GM18499 (cell line): ENCODE measurements around the gene ZNF45.
"Not testable (repeated sequence)": the region's sequence is repeated elsewhere in the genome, so short reads cannot be mapped to it uniquely, and the experiment has no call there.

Source experiments
- ATAC-seq: cut with Tn5 transposase; IDR thresholded peaks from one replicate; pipeline ENCODE4 v1.9.1; 2021; ENCODE audit warnings: moderate number of reproducible peaks; ENCODE audit not compliant: insufficient read depth, unreplicated experiment

ZNF45 gene

DNA sequence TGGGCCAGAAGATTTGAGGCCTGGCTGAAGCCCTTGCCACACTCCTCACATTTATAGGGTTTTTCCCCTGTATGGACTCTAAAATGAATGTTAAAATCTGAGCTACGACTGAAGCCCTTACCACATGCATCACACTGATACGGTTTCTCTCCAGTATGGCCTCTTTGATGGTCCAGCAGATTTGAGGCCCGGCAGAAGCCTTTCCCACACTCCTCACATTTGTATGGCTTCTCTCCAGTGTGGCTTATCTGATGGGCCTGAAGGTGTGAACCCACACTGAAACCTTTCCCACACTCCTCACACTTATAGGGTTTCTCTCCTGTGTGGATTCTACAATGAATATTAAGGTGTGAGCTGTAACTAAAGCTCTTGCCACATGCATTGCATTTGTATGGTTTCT lies 21.0 kb downstream of the ZNF45 start:
- ATAC-seq, result no peak

DNA sequence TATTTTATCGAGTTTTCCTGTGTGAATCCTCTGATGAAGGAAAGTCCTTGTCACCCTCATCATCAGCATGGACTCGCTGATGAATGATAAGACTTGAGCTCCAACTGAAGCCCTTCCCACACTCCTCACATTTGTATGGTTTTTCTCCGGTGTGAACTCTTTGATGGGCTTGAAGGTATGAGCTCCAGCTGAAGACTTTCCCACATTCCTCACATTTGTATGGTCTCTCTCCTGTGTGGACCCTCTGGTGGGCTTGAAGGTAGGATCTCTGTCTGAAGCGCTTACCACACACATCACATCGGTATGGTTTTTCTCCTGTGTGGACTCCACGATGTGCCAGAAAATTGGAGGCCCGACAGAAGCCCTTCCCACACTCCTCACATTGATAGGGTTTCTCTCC lies 21.7 kb downstream of the ZNF45 start:
- no peak for ATAC-seq

DNA sequence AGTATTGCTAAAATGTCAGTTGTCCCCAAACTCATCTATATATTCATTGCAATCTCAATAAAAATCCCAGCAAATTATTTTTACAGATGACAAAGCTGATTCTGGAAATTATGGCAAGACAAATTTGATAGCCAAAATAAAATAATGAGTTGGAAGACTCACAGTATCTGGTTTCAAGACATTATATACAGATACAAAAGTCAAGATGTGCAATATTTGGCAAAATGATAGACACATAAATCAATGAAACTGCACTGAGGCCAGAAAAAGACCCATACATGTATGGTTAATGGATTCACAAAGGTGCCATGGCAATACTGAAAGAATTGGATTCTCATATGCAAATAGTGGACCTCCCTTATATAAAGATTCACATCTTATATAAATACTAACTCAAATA lies 24.2 kb downstream of the ZNF45 start:
- ATAC-seq, result no peak

DNA sequence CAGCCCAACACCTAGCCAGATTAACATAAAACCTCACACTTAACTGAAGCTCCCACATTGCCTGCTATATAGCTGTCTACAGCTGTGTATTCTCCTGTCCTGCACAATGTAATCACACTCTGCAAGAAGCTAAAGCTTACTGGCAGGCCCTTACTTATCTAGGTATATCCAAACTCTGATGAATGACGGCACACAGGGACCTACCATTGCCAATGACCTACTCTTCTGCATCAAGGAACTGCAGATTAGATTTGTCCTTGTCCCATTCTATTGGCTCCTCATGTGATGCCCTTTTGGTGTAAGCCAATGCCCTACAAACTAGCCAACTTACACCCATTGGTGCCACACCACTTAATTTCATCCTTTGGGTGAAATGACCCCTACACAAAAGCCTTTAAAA lies 26.4 kb downstream of the ZNF45 start:
- ATAC-seq, result no peak

DNA sequence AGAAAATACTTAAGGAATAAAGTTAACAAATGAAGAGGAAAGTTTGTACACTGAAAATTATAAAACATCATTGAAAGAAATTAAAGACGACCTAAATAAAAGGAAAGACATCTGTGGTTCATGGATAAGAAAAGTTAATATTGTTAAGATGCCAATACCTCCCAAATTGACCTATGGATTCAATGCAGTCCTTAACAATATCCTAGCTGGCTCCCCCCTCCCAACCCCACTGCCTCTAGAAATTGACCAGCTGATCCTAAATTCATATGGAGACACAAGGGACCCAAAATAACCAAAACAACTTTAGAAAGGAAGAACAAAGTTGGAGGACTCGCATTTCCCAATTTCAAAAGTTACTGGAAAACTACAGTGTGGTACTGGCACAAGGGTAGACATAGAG lies 28.3 kb downstream of the ZNF45 start:
- no peak for ATAC-seq

DNA sequence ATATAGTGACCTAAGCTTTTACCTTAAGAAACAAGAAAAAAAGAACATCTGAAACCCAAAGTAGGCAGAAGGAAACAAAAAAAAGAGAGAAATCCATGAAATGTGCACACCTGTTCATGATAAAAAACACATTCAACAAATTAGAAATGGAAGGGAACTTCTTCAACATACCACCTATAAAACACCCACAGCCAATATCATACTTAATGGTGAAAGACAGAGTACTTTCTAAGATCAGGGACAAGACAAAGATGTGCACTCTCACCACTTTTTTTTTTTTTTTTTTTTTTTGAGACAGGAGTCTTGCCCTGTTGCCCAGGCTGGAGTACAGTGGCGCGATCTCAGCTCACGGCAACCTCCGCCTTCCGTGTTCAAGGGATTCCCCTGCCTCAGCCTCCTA lies 29.2 kb downstream of the ZNF45 start:
- ATAC-seq, result no peak

DNA sequence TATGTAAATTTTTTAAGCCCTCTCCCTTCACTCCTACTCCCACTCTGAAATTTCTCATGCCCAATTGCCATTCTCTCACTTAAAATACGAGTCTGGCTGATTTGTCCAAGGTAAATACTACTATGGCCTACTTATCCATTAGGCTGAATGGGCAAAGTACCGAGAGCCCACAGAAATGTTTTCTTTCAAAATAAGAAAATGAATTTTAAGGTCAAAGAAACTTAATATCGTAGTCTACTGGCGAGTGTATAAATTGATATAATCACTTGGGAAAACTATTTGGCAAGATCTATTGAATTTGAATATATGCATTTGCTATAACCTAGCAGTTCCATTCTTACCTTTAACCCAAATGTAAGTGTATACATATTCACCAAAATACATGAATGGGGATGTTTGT lies 32.7 kb downstream of the ZNF45 start:
- ATAC-seq, result no peak

DNA sequence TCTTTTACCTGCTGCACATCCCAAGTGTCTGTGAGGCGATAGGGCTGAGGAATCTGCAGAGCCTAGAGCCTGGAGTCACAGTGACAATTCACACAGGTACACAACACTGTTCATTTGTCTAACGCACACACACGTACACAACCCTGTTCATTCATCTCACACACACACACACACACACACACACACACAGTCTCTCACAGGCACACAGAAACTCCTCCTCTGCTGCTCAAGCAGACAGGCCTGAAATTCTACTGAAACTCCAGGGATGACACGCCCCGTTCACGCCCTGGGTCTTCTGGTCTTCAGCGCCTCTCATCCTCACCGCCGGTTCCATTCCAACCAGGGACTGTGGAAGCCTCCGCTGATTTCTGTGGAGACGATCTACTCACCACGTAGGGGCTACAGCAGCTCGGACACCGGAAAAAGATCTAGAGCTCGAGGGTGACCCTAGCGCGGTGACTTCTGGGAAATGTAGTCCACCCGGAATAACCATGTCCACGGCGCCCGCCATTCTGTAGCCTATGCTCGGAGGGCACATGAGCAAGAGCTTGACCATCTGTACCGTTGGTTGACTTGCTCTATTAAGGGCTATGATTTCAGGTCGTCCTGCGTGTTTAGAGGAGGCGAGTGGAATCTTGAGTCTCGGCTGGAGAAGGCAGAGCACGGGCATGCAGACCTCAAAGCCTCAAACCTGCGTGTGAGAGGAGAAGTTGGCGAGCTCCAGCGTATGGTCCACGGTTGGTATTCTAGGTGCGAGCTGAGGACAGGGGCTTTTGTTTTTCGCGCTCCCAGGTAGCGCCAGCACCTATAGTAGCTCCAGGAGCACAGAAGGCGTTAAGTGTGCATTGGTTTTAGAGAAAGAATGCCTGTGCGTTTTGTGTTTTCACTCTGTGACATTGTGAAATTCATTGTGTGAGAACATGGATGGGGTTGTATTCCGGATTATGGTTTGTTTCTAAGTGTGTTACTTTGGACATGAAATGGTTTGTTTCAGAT lies 33.4 kb downstream of the ZNF45 start:
- no peak for ATAC-seq

DNA sequence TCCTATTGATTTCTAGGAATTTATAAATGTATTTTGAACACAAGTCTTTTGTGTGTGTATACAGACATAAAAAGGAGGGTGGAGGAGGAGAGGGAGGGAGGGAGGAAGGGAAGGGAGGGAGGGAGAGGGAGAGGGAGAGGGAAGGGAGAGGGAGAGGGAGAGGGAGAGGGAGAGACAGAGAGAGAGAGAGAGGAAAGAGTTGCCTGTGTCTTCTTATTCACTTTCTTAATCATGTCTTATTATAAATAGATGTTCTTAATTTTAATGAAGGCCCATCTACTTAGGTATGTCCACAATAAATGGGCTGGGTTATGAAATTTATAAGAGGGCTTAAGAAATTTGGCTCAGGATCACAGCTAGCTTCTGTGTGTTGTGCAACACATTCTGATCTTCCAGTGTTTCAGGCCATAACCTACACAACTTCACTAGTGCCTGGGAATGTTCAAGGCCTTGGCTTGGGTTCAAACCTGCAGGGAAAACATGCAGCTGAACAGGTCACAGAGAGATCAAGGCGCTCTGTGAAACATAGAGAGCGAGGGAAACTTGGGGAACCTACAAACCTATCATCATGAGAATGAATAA lies 39.3 kb downstream of the ZNF45 start:
- no peak for ATAC-seq

DNA sequence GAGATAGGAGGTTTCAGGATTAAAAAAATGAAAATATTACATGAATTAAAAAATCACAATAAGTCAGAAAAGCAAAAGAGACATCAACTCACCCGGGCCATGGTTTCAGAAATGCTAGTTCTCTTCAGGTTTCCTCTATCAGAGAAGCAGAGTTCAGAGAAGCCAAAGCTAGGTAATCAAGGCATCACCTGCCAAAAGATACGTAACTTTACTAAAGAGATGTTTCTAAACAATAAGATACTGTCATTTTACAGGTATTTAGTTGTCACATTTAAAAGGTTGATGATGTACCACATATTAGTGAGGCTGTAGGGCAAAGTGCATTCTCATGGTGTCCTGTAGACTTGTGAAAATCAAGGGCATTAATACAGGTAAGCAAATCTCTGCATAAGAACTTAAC lies 51.2 kb downstream of the ZNF45 start, which contains the start of gene ZNF404:
Gene ZNF404 (minus strand): TSS at position 101 of the 400 bp plus-strand sequence.
- no peak for ATAC-seq

DNA sequence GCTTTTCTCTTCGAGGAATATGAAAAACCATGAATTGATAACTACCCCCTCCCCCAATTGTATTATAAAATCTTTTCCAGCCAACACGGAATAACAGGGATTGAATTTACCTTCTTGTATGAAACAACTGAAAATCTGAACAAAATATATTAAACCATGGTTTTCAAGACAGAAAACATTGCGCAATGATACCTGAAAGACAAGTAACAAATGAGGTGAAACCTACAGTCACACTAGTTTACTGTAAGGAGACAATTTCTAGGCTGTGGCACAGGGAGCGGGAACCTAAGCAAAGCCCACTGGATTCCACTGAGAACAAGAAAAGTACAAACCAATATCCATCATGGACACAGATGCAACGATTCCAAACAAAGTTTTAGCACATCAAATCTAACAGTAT lies 54.6 kb downstream of the ZNF45 start:
- ATAC-seq, result no peak

DNA sequence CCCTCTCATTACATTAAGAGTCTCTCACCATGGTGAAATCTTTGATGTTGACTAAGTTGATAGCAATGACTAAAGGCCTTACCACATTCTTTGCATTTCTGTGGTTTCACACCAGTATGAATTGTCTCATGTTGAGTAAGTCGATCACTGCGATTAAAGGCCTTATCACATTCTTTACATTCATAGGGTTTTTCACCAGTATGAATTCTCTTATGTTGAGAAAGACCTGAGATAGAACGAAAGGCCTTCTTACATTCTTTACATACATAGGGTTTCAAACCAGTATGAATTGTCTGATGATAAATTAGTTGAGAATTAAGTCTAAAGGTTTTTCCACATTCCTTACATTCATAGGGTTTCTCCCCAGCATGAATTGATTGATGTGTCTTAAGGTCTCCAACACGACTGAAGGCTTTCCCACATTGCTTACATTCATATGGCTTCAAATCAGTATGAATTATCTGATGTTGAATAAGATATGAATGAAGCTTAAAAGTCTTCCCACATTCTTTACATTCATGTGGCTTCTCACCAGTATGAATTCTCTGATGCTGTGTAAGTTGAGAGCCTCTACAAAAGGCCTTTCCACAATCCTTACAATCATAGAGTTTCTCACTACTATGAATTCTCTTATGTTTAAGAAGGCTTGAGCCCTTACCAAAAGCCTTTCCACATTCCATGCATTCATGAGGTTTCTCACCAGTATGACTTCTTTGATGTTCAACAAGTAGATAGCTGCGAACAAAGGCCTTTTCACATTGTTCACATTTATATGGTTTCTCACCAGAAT lies 62.3 kb downstream of the ZNF45 start:
- no peak for ATAC-seq

DNA sequence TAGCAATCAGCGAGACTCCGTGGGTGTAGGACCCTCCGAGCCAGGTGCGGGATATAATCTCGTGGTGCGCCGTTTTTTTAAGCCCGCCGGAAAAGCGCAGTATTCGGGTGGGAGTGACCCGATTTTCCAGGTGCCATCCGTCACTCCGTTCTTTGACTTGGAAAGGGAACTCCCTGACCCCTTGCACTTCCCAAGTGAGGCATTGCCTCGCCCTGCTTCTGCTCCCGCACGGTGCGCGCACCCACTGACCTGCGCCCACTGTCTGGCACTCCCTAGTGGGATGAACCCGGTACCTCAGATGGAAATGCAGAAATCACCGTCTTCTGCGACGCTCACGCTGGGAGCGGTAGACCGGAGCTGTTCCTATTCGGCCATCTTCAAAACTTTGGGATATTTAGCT lies 68.2 kb downstream of the ZNF45 start:
- ATAC-seq, result not testable (repeated sequence)
